Lower lobe of right lung (tissue), 2 donors: Measurements from ENCODE around the gene ARF5. TPM values are rescaled to one million over a fixed set of nuclear protein-coding genes. Genes with fewer than 3 reads are reported as not detected.

Source experiments
- ATAC-seq, 2 donors: fragments of 200-7000 bp; cut with Tn5 transposase; one replicate each; pipeline ENCODE4 v1.9.1; 2020 to 2022; ENCODE audit warnings: mild to moderate bottlenecking in 2 of 2, moderate library complexity in 2 of 2
- DNase-seq: peaks from one replicate; pipeline ENCODE4 v3.0.0-alpha.2; 2020
- H3K27ac ChIP-seq: fragments of 200-600 bp; one replicate; pipeline ENCODE4 v1.8.0; 2022
- H3K27me3 ChIP-seq: fragments of 200-600 bp; one replicate; pipeline ENCODE4 v1.8.0; 2022; ENCODE audit warnings: low read depth
- H3K36me3 ChIP-seq: fragments of 200-600 bp; one replicate; pipeline ENCODE4 v1.8.0; 2022; ENCODE audit warnings: mild to moderate bottlenecking
- H3K4me1 ChIP-seq: fragments of 200-600 bp; one replicate; pipeline ENCODE4 v1.8.0; 2022
- H3K4me3 ChIP-seq: fragments of 200-600 bp; one replicate; pipeline ENCODE4 v1.8.0; 2022; ENCODE audit warnings: mild to moderate bottlenecking
- H3K9me3 ChIP-seq: fragments of 200-600 bp; one replicate; pipeline ENCODE4 v1.8.0; 2022
- intact Hi-C: fragments of 100-400 bp; cut with DNase I; formaldehyde crosslinking; loops from one replicate; pipeline ENCODE4 v1.11.0; 2022
- total RNA-seq: library from RNA; stranded (reverse); fragmentation: NEBNext Ultra II Directional; extraction: Animal tissue kit (Norgen Biotek cat#: 25700); gene quantifications from one replicate; pipeline ENCODE4 v1.2.1, GENCODE V29; 2021
- TF ChIP-seq, protein P1 (sequence below): fragments of 200-600 bp; IDR thresholded peaks from one replicate; pipeline ENCODE4 v1.8.0; 2022; ENCODE audit warnings: antibody characterized with exemption, mild to moderate bottlenecking
- donor health status: DM: no; HTN: yes; CAD: no; lungs with severe emphysema.

The ARF5 gene
- total RNA-seq, 1 donor from 2014 or later: 88.6 TPM

- Histone ChIP-seq H3K9me3 (no peaks in the 10 kb centered on the region), H3K4me3 (no peak overlapping the region), H3K4me1 (no peaks in the 10 kb centered on the region), H3K36me3 (no peaks in the 10 kb centered on the region), H3K27ac (no peak overlapping the region), H3K27me3 (no peaks in the 10 kb centered on the region)
- intact Hi-C loops: no loop called here
- TF ChIP-seq, protein P1, sequence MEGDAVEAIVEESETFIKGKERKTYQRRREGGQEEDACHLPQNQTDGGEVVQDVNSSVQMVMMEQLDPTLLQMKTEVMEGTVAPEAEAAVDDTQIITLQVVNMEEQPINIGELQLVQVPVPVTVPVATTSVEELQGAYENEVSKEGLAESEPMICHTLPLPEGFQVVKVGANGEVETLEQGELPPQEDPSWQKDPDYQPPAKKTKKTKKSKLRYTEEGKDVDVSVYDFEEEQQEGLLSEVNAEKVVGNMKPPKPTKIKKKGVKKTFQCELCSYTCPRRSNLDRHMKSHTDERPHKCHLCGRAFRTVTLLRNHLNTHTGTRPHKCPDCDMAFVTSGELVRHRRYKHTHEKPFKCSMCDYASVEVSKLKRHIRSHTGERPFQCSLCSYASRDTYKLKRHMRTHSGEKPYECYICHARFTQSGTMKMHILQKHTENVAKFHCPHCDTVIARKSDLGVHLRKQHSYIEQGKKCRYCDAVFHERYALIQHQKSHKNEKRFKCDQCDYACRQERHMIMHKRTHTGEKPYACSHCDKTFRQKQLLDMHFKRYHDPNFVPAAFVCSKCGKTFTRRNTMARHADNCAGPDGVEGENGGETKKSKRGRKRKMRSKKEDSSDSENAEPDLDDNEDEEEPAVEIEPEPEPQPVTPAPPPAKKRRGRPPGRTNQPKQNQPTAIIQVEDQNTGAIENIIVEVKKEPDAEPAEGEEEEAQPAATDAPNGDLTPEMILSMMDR: no peak
- ATAC-seq: no peak
- DNase-seq: no peak
Measured at GRCh38 chr7:127628445-127628844, 40.2 kb downstream of the ARF5 start.

DNA sequence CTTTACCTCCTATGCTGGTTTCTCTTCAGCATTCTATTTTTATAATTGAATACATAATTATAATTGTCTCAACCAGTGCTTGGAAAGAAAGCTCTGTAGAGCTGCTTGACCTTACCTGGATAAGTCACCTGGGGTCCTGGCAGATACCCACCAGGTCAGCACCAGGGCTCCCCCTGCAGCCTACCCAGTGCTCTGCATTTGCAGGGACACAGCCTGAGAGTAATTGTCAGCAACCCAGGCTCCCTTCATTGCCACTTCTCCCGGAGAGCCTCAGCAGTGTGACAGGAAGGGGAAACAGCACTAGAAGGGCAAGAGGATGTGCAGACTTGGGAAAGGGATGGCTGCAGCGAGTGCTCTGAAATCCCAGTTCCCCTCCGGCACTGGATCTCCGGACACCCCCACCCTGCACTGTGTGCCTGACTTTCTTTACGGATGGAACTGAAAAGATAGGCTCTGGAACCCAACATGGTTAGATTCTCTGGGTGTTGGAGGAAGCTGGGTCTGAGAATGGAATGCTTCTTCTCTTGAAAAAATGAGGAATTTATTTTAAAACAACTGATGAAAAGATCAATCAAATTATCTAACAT, 41.1 kb downstream of the ARF5 start:
- H3K4me1 ChIP-seq: no peaks in the 10 kb centered on the region
- peak; percentile 59 to 68 for ATAC-seq
- no peak overlapping the region for H3K27ac ChIP-seq
- no peaks in the 10 kb centered on the region for H3K36me3 ChIP-seq
- intact Hi-C loops: no loop called here
- H3K27me3 ChIP-seq: no peaks in the 10 kb centered on the region
- no peak for DNase-seq
- H3K4me3 ChIP-seq: no peak overlapping the region
- H3K9me3 ChIP-seq: no peaks in the 10 kb centered on the region
- TF ChIP-seq, protein P1: peak; percentile 42

DNA sequence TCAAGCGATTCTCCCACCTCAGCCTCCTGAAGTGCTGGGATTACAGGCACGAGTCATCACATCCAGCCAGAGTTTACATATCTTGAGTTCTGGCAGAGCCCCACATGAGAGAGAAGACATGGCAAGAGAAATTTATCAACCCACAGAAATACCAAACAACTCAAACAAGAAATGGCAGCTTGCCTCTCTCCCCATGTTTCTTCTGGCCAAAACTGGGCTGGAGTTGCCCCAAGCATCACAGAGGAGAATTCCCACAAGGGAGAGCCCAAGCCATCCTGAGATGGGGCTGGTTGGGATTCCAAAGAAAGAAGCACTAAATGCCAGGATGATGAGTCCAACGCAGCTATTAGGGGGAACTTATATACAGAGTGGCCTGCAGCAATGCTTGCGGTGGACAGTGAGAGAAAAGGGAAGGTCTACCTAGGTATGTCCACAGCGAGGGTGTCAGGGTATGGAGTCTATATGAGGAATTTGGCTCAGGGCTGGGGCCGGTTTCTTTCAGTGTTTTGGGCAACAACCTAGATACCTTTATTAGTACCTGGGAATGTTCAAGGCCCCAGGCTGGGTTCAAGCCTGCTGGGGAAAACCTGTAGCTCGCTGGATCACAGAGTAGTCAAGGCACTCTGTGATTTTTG, 44.2 kb downstream of the ARF5 start:
- ATAC-seq (no peak), DNase-seq (no peak)
- intact Hi-C loops: no loop called here

GRCh38 chr7:127635659-127636285, 47.6 kb downstream of the ARF5 start:
- intact Hi-C loops: no loop called here
- H3K27me3 ChIP-seq: peaks cover 9% of the 10 kb centered on the region
- no peaks in the 10 kb centered on the region for H3K9me3 ChIP-seq
- H3K27ac ChIP-seq: no peak overlapping the region
- no peak for DNase-seq
- no peaks in the 10 kb centered on the region for H3K4me1 ChIP-seq
- no peak for ATAC-seq
- H3K4me3 ChIP-seq: no peak overlapping the region
- H3K36me3 ChIP-seq: no peaks in the 10 kb centered on the region
- TF ChIP-seq, protein P1: no peak

More for the DNA sequence above, 44.2 kb downstream of the ARF5 start:
- H3K27me3 ChIP-seq: peaks cover 4% of the 10 kb centered on the region
- H3K4me3 ChIP-seq: no peak overlapping the region
- no peak overlapping the region for H3K27ac ChIP-seq
- no peaks in the 10 kb centered on the region for H3K4me1 ChIP-seq
- TF ChIP-seq, protein P1: no peak
- H3K36me3 ChIP-seq: no peaks in the 10 kb centered on the region
- H3K9me3 ChIP-seq: no peaks in the 10 kb centered on the region

DNA sequence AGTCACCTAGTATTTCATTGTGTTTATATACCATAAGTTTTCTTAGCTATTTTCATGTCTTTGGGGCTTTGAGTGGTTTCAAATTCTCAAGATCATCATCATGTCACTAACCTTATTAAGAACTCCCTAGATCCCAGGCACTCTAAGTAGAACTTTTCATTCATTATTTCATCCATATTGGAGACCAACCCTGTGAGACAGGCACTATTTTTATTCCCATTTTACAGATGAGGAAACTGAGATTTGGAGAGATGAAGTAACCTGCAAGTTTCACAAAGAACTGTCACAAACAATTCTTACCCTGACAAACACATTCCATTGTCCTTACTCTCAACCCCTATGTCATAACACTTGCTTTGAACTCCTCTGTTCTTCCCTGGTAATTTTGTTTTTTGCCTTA, 50.0 kb downstream of the ARF5 start:
- Histone ChIP-seq H3K27me3 (peaks cover 9% of the 10 kb centered on the region), H3K36me3 (no peaks in the 10 kb centered on the region), H3K9me3 (no peaks in the 10 kb centered on the region), H3K4me1 (no peaks in the 10 kb centered on the region), H3K27ac (no peak overlapping the region), H3K4me3 (no peak overlapping the region)
- TF ChIP-seq, protein P1: no peak
- no peak for ATAC-seq
- DNase-seq: no peak
- intact Hi-C loops: no loop called here

Other genes with a start within 250 kb of the ARF5 start
- 36.6 TPM for gene ZNF800, start 195.7 kb upstream of the ARF5 start, total RNA-seq
- gene GCC1, start 2.8 kb upstream of the ARF5 start, total RNA-seq: 17.4 TPM
- not detected for gene FSCN3, start 5.3 kb downstream of the ARF5 start, total RNA-seq
- gene PAX4, start 29.7 kb downstream of the ARF5 start, total RNA-seq: not detected
- 142 TPM for gene SND1, start 63.8 kb downstream of the ARF5 start, total RNA-seq